ENCODE data around the gene MAT2A.
"Not testable (repeated sequence)": the region's sequence is repeated elsewhere in the genome, so short reads cannot be mapped to it uniquely, and the experiment has no call there.

Gene MAT2A

DNA sequence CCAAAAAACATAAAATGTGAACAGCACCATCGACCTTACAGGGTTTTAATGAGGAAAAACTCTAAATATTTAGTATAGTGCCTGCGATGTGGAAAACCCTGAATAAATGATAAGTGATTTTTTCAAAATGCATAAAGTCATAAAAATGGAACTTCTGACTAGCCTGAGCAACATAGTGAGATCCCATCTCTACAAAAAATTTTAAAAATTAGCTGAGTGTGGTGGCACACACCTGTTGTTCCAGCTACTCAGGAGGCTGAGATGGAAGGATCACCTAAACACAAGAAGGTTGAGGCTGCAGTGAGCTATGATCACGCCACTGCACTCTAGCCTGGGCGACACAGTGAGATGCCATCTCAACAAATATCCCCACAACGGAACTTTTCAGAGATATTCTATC is 18.2 kb downstream of the MAT2A start:
- DNase-seq (ENCODE audit: extremely low read depth, low read depth), result no peak
- TF ChIP-seq, protein P1, sequence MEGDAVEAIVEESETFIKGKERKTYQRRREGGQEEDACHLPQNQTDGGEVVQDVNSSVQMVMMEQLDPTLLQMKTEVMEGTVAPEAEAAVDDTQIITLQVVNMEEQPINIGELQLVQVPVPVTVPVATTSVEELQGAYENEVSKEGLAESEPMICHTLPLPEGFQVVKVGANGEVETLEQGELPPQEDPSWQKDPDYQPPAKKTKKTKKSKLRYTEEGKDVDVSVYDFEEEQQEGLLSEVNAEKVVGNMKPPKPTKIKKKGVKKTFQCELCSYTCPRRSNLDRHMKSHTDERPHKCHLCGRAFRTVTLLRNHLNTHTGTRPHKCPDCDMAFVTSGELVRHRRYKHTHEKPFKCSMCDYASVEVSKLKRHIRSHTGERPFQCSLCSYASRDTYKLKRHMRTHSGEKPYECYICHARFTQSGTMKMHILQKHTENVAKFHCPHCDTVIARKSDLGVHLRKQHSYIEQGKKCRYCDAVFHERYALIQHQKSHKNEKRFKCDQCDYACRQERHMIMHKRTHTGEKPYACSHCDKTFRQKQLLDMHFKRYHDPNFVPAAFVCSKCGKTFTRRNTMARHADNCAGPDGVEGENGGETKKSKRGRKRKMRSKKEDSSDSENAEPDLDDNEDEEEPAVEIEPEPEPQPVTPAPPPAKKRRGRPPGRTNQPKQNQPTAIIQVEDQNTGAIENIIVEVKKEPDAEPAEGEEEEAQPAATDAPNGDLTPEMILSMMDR (IDR thresholded peaks at IDR 0.05; ENCODE audit: low read depth, low read length), result no peak

DNA sequence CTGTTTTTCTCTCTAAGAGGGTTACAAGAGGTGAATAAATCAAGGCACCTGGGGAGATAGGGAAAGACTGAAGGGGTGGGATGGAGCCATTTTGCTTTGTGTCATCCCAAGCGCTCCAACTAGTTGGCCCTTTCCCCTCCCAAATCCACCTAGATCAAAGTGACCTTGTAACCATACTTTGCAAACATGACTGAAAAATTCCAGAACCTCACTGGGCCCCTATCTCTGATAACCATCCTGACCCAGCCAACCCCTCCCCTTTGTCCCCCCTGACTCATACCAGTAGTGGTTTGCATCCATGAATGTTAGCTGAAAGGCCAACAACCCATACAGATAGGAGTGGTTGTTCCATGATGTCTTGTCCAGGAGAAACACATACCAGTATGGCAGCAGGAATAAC is 19.2 kb downstream of the MAT2A start:
- DNase-seq (ENCODE audit: extremely low read depth, low read depth), result no peak
- TF ChIP-seq, protein P1 (IDR thresholded peaks at IDR 0.05; ENCODE audit: low read depth, low read length), result no peak

GRCh38 chr2:85560403-85560726 is 21.4 kb downstream of the MAT2A start:
- DNase-seq (ENCODE audit: extremely low read depth, low read depth), result not testable (repeated sequence)

DNA sequence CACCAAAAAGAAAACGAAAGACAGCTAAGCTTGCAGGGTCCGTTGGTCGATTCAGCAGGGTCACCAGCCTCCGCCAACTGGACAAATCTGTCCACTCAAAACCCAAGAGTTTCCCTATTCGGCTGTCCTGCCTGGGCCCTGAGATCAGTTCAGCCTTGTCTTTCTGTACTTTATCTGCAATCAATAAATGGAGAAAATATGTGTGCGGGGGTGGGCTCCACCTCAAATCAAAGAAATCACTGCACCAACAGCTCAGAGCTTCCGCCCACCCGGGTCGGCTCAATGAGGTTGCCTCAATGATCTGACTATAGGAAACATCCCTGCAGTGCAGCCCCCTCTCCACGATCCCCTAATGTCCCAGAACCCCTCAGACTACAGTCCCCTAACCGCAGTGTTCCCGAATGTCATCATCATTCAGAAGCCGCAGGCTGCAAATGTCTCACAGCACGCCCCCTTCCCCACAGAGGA is 21.9 kb downstream of the MAT2A start:
- DNase-seq (ENCODE audit: extremely low read depth, low read depth), result no peak
- TF ChIP-seq, protein P1 (IDR thresholded peaks at IDR 0.05; ENCODE audit: low read depth, low read length), result no peak

GRCh38 chr2:85561280-85562212 is 22.6 kb downstream of the MAT2A start, which contains the start of gene GGCX:
GGCX (minus strand) TSS chr2:85561493; CDS start chr2:85561428, 65 bp downstream.
- peak; percentile 75 for DNase-seq (ENCODE audit: extremely low read depth, low read depth)
- TF ChIP-seq, protein P1 (IDR thresholded peaks at IDR 0.05; ENCODE audit: low read depth, low read length), result 0 out of 2 replicates have a peak, but pooled peaks have one; percentile 2

- DNase-seq (ENCODE audit: extremely low read depth, low read depth), result no peak
- TF ChIP-seq, protein P1 (IDR thresholded peaks at IDR 0.05; ENCODE audit: low read depth, low read length), result no peak
Observed at GRCh38 chr2:85564144-85564563, 25.2 kb downstream of the MAT2A start.

DNA sequence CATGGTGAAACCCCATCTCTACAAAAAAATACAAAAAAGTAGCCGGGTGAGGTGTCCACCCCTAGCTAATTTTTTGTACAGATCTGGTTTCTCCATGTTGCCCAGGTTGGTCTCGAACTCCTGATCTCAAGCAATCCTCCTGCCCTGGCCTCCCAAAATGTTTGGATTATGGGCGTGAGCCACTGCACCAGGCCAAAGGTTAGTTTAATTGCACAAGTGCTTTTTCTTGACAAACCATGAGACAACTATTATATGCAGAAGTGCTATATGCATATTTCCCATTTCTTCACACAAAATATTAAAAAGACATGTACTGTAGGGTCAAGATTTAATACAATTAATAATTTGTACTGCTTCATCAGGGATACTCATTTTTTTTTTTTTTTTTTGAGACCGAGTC is 27.3 kb downstream of the MAT2A start:
- TF ChIP-seq, protein P1 (IDR thresholded peaks at IDR 0.05; ENCODE audit: low read depth, low read length), result no peak

More for the DNA sequence above, 27.3 kb downstream of the MAT2A start:
- DNase-seq (ENCODE audit: extremely low read depth, low read depth), result no peak
